Endothelial cell of umbilical vein (primary cell): ENCODE measurements around the gene PRRC2B.

ENCODE experiments used
- CTCF ChIP-seq, 2 donors: IDR thresholded peaks; 1 replicate in 1 of 2; 2 replicates in 1 of 2; pipeline ENCODE4 v1.5.1; 2011; ENCODE audit warnings: low read length in 2 of 2, mild to moderate bottlenecking in 2 of 2, moderate library complexity in 2 of 2, control low read depth in 1 of 2, inconsistent platforms in 1 of 2, low read depth in 1 of 2; ENCODE audit not compliant: insufficient read depth in 1 of 2; ENCODE audit errors: extremely low read depth in 1 of 2
- JUN ChIP-seq: IDR thresholded peaks from 2 replicates; pipeline ENCODE4 v1.6.1; 2011; ENCODE audit warnings: borderline replicate concordance, low read depth; ENCODE audit not compliant: insufficient read length, insufficient read depth
- MYC ChIP-seq: IDR thresholded peaks from one replicate; pipeline ENCODE4 v1.6.1; 2011; ENCODE audit warnings: mild to moderate bottlenecking, low read depth, low read length

GRCh38 chr9:131528886-131529505, 135.1 kb downstream of the PRRC2B start:
- TF ChIP-seq CTCF (IDR thresholded peaks at IDR 0.05; ENCODE audit: extremely low read depth in 1 of 2, insufficient read depth in 1 of 2, low read depth in 1 of 2, low read length in 2 of 2): no peak
- TF ChIP-seq JUN: no peak
- no peak for TF ChIP-seq MYC
